GM18505 (cell line): ENCODE data around the gene GPR89B.
A peak's percentile ranks its signal among the peaks of the same experiment; 100 is the strongest.

Experiments used
- ATAC-seq: cut with Tn5 transposase; IDR thresholded peaks from one replicate; pipeline ENCODE4 v1.9.1; 2021; ENCODE audit not compliant: unreplicated experiment
- POLR2A ChIP-seq: IDR thresholded peaks from 4 replicates; pipeline ENCODE4 v1.6.1; 2011; ENCODE audit warnings: borderline replicate concordance; ENCODE audit not compliant: insufficient read depth, insufficient read length; ENCODE audit errors: extremely low read depth

GPR89B gene

DNA sequence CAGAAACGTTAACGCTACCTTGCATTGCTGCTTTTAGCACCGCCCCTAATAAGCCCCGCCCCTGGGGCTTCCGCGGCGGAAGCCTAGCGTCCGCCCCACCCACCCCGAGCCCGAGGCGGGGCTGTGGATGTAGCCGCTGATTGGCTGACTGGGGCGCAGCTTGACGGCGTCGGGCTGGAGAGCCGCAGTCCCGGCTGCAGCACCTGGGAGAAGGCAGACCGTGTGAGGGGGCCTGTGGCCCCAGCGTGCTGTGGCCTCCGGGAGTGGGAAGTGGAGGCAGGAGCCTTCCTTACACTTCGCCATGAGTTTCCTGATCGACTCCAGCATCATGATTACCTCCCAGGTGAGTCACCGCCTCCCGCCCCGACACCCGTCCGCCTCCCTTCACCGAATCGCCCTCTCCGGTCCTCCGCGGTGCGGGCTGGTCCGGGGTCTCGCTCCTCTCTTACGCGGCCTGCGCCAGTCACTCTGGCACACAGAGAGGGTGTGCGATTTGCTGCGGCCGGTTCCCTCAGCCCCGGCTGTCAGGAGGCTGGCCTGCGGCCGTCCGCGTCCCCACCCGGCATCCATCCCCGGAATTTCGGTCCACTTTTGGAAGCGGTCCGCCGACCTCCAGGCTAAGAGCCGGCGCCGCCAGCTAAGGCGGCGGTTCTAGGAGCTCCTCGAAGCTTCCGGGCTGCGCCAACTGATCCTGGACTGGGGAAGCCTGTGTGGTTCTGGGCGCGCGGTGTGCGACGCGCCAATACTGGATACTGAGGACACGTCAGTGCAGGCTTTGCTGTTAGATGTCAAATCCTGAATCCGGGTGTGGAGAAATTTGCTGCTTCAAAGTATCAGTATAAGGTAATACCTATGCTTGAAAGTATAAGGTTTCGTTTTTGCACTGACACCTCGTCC, at the start of gene GPR89B:
Gene GPR89B (plus strand): TSS at position 185 of the 897 bp plus-strand sequence. CDS start 117 bp downstream, at position 302.
- ATAC-seq, result peak; percentile 95
- TF ChIP-seq POLR2A, result peak; percentile 93

GRCh38 chr1:147879911-147880310, 48.3 kb upstream of the GPR89B start:
- ATAC-seq, result no peak
- no peak for TF ChIP-seq POLR2A

DNA sequence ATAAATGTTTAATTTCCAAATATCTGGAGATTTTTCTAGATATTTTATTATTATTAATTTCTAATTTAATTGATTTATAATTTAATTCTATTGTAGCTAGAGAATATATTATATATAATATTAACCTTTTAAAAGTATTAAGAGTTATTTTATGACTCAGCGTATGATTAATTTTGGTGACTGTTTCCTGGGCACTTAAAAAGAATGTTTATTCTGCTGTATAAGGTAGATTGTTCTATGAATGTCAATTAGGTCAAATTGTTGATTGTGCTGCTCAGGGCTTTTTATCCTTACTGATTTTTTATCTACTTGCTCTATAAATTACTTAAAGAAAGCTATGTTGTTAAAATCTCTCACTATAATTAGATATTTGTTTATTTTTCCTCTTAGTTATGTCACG, 45.7 kb upstream of the GPR89B start:
- no peak for ATAC-seq
- TF ChIP-seq POLR2A, result no peak

GRCh38 chr1:147890177-147890790, 37.9 kb upstream of the GPR89B start:
- TF ChIP-seq POLR2A, result no peak
- no peak for ATAC-seq

- ATAC-seq, result no peak
- TF ChIP-seq POLR2A, result no peak
Measured at GRCh38 chr1:147891088-147891487, 37.1 kb upstream of the GPR89B start.

DNA sequence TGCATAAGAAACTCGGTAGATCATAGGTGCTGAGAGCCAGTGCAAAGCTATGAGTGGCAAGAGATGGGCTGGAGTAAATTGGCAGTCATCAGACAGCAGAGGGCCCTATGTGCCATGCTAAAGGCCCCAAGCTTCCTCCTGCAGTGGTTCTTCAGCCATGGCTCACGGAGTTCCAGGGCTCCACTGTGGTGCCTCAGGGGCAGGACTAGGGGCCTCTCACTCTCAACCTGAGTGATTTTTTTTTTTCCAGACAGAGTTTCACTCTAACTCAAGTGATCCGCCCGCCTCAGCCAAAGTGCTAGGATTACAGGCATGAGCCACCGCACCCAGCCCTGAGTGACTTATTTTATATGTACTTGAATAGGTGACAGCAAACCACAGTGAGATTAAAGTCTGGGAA, 36.0 kb upstream of the GPR89B start:
- no peak for TF ChIP-seq POLR2A
- no peak for ATAC-seq

DNA sequence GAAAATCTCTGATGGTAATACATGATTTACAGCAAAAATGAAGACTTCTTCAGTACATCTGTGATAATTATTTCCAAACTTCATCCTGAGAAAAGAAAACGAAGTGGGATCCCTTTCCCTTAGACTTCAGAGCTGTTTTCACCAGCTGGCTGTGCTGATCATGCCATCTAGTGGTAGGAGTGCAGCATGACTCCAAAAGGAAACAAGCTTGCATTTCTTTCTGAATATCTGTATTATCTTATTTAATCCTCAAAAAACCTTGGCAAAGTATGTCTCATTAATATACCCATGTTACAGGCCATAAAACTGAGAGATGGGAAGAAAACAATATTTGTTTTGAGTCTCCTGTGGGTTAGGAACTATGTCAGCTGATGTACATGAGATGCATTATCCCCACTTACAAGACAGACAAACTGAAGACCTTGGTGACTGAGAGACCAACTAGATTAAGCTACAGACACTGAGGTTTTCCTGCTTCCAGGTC, 35.4 kb upstream of the GPR89B start:
- no peak for ATAC-seq
- no peak for TF ChIP-seq POLR2A

DNA sequence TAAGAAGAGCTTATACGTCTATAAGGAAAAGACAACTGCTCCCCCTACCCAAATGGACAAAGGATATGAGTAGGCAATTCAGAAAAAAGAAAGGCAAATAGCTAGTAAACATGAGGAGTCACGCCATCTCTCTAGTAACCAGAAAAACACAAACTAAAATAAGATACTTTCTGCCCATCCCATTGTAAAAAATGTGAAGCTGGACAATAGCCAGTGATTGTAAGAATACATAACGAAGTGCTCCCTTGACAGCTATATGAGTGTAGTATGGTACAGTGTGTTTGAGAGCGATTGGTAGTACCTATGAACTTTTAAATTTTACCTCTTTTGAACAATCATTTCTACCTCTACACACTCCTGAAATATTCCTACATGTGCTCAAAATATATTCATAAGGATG, 33.1 kb upstream of the GPR89B start:
- no peak for ATAC-seq
- TF ChIP-seq POLR2A, result no peak

- no peak for ATAC-seq
- TF ChIP-seq POLR2A, result no peak
Measured at GRCh38 chr1:147897029-147897752, 31.0 kb upstream of the GPR89B start.

- ATAC-seq, result no peak
- TF ChIP-seq POLR2A, result no peak
Measured at GRCh38 chr1:147897789-147898188, 30.4 kb upstream of the GPR89B start.

GRCh38 chr1:147902253-147902845, 25.9 kb upstream of the GPR89B start, which contains the start of gene GJA8:
TSS of gene GJA8 (plus strand) at chr1:147902795. CDS start at chr1:147907956, 5,161 bp downstream.
- ATAC-seq, result no peak
- TF ChIP-seq POLR2A, result no peak

GRCh38 chr1:147904726-147905125, 23.5 kb upstream of the GPR89B start:
- no peak for ATAC-seq
- TF ChIP-seq POLR2A, result no peak
